ENCODE results near the gene SLC36A1.
"Not testable (repeated sequence)": the region's sequence is repeated elsewhere in the genome, so short reads cannot be mapped to it uniquely, and the experiment has no call there.

SLC36A1 gene

DNA sequence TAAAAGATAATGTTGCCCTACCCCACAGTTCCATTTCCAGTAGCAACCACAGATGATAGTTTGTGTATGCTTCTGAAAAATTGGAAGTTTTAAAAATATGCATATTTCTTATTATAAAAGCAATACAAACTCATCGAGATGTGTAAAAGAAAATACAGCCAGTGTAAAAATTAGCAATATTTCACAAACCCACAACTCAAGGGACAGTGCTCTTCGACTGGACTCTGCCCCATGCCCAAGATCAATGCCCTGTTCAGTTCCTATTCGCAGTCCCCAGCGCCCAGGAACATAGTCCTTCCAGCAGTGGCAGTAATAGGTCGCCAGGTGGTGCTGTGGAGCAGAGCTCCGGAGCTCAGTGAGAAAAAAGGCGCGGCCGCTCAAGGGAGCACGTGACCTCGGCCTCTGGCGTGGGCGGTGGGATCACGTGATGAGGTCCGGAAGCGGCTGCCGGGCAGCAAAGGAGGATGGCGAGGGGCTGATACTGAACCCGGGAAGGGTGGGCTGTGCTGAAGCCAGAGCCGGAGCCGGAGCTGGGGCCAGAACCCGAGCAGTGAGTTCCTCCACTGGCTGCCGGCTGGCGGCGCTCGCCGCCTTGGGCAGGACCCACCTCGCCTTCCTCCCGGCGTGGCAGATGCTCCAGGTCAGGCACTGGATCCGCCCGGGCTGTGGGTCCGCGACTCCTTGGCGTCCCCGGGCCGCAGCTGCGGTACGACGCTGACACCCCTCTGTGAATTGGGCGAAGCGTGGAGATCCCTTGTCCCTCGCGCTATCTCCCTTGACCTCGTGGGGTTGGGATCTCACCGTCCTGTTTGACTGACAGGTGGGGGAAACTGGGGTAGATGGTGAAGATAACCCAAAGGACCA lies at the start of gene SLC36A1:
SLC36A1 (plus strand) TSS at position 430 of the 864 bp plus-strand sequence. CDS start 11,190 bp downstream, outside the sequence.
- peak; percentile 85 to 92 for DNase-seq (ENCODE audit: extremely low read depth in 1 of 2, low read depth in 1 of 2)

DNA sequence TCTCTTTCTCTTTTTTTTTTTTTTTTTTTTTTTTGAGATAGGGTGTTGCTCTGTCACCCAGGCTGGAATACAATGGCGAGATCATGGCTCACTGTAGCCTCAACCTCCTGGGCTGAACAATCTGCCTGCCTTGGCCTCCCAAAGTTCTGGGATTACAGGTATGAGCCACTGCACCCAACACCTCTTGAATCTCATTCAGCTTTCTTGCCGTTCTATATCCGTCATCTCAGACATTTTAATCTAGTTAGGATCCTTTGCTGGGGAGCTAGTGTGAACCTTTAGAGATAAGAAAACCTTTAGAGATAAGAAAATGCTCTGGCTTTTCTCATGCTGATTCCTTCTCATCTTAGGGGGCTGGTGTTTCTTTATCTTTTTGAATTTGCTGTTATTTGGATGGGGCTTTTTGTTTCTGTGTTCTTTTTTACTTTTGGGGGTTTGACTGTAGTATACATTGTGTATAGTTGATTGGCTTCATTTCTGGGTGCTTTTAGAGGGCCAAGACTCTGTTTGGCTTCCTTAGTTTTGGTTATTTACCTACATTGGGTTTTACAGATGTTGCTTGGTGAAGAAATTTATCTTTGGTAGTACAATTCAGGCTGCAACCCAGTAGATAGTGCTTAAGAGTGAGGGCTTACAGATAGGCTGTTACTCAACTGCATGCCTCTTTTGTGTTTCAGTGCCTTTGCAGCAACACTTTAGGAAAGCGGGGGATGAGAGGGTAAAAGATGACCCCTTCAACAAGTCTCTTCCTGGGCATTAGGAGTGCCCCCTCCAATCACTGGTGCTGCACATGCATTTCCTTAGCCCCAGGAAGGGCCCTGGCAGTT lies 41.9 kb upstream of the SLC36A1 start:
- DNase-seq (ENCODE audit: extremely low read depth in 1 of 2, low read depth in 1 of 2): no peak

DNA sequence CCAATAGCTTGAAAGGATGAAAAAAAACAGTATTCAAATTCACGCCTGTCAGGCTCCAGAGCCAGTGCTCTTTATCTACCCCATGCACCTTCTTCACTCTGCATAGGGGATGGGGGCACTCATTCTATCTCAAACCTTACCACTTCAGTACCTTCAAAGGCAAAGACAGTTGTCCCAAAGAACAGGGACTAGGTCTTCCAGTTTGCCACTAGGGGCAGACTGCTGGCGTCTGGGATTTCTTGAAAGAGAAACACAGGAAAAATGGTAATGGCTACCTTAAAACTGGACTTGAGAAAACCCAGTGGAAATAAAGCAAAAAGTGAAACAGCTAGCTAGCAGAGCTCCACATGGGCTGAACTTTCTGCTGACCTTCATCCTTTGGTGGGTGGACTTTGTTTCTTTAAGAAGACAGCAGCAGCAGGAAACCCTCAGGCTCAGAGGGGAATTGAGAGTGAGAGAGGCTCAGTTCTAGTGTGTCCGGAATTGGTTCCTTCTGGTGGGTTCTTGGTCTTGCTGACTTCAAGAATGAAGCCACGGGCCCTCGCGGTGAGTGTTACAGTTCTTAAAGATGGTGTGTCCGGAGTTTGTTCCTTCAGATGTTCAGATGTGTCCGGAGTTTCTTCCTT lies 41.0 kb upstream of the SLC36A1 start:
- DNase-seq (ENCODE audit: extremely low read depth in 1 of 2, low read depth in 1 of 2): no peak

DNA sequence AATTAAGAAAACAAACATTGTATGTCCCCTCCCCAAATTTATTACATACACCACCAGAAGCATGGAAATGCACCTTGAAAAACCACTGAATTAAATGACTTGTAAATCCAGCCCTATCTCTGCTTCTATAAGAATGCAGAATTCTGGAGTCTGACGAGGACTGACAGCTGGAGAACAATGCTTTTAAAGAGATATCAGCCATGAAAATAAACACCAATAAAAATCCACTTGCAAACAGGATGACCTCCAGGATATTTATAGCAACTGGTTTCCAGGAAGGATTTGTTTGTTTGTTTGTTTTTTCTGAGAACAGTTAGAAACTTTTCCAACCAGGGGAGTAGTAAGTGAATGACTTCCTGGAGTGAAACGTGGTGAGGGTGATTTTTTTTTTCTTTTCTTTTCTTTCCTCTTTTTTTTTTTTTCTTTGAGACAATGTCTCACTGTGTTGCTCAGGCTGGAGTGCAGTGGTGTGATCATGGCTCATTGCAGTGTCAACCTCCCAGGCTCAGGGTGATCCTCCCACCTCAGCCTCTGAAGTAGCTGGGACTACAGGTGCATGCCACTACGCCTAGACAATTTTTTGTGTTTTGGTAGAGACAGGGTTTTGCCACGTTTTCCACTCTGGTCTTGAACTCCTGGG lies 38.7 kb upstream of the SLC36A1 start:
- no peak for DNase-seq (ENCODE audit: extremely low read depth in 1 of 2, low read depth in 1 of 2)

DNA sequence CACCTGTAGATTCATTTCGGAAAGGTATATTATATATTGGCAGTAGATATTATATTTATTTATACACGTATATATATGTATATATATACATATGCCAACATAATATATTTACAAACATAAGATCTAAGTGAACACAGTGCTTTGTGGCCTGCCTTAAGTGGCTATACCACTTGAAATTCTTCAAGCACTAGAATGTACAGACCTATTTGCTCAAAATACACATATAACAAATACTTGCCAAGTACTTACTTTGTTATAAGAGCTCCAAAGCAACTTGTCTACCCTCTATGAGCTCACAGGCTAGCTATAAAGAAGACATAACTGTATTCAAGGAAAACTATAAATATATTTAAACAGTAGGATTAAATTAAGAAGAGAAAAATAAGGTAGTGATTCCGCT lies 33.6 kb upstream of the SLC36A1 start:
- DNase-seq (ENCODE audit: extremely low read depth in 1 of 2, low read depth in 1 of 2): no peak

DNA sequence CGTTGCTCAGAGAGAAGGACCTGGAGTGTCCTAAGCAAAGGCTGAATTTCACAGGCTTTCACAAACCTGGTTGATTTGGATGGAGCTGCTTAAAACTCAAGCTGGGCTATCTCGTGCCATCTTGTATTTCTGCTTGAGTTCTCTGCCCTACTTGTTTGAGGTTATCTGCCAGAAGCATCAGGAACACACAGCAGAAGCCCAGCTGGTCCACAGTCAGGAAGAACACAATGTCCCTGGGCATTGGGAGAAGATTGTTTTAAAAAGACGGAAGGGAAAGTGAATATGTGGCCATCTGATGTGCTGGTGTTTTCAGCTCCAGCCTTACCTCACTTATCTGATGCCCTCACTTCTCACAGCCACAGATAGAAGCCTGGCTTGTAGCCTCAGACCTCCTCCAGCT lies 32.9 kb upstream of the SLC36A1 start:
- DNase-seq (ENCODE audit: extremely low read depth in 1 of 2, low read depth in 1 of 2): no peak

DNA sequence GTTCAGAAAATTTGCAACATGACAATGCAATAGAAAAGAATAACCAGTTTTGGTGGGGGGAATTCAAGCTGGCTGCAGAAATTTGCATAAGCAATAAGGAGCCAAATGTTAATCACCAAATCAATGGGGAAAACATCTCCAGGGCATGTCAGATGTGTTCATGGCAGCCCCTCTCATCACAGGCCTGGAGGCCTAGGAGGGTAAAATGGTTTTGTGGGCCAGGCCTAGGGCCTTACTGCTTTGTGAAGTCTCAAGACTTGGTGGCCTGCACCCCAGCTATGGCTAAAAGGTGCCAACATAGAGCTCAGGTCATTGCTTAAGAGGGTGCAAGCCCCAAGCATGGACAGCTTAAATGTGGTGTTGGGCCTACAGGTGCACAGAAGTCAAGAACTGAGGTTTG lies 29.7 kb upstream of the SLC36A1 start:
- DNase-seq (ENCODE audit: extremely low read depth in 1 of 2, low read depth in 1 of 2): no peak

DNA sequence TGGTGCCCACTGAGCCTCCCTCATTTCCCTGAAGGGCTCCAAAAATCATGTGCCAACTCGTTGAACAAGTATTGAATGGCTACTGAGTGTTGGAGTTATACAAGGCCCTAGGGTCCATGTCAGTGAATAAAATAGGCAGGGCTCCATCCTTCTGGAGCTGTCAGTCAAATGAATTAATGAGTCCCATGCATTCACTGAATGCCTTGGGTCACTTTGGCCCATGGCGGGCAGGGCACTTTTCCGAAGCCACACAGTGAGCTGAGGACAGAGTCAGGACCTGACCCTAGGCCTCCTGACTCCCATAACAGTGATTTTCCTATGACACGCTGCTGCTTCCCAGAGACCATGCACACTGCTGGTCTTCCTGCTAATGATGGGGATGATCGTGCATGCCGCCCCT lies 27.3 kb upstream of the SLC36A1 start:
- DNase-seq (ENCODE audit: extremely low read depth in 1 of 2, low read depth in 1 of 2): no peak

DNA sequence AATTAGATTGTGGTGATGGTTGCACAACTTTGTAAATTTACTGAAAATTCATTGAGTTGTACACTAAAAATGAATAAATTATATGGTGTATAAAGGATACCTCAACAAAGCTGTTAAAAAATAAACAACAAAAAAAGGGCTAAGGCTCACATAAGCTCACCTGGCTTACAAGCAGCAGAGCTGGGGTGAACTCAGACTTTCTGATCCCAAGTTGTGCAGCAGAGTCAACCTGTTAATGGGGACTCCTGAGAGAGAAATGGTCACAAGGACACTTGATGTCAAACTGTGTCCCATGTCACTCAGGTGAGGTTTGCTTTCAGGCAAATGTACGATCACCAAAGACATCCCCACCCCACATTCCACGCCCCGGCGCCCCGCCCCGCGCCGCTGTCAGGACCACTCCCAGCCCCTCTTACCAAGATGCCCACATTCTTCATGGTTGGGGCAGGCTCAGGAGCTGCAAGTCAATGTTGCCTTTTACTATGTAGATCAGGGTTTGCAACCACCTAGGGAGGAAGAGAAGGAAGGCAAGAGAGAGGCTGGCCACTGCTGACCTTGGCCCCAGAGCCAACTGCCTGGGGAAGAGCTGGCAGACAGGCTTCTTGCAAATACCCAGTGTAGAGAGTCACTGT lies 22.4 kb upstream of the SLC36A1 start:
- no peak for DNase-seq (ENCODE audit: extremely low read depth in 1 of 2, low read depth in 1 of 2)

DNA sequence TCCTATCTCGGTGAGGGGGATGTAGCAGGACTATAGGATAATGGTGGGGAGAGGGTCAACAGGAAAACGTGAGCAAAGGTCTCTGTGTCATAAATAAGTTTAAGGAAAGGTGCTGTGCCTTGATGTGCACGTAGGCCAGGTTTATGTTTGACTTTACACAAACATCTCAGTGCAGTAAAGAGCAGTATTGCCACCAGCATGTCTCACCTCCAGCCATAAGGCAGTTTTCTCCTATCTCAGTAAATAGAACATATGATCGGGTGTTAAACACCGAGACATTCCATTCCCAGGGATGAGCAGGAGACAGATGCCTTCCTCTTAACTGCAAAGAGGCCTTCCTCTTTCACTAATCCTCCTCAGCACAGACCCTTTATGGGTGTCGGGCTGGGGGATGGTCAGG lies 21.1 kb upstream of the SLC36A1 start:
- DNase-seq (ENCODE audit: extremely low read depth in 1 of 2, low read depth in 1 of 2): not testable (repeated sequence)

DNA sequence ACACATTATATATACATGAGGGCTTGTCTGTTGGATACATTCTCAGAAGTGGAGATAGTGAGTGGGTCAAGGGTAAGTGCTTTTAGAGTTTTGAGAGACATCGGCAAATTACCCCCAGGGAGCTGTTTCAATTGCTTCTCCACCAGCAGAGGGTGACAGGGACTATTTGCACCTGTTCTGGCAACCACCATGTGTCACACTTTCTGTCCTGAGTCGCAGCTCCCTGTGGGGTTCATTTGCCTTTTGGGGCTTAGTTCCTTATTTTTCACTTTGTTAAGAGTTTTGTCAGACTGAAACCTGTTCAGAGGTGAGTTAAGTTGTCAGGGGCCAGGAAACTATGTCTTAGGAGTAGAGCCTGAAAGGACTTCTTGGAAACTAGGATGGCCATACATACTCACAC lies 20.1 kb upstream of the SLC36A1 start:
- DNase-seq (ENCODE audit: extremely low read depth in 1 of 2, low read depth in 1 of 2): peak in 1 of 2 donors; percentile 8

DNA sequence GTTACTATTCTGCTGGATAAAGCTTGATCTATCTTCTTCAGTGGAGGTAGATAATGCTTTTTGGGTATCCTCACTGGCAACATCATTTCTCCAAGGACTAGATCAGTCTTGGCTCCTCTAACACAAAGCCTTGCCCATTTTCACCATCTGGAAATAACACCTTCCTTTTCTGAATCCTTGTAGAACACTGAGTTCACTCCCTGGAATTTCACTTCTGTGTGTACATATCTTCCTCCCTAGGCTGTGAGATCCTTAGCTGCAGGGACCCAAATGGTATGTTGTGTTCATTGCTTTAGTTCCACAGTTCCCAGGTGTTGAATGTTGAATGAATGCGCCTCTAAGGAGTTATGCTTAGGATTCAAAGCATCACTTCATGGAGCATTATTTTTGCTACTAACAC lies 16.7 kb upstream of the SLC36A1 start:
- DNase-seq (ENCODE audit: extremely low read depth in 1 of 2, low read depth in 1 of 2): no peak

DNA sequence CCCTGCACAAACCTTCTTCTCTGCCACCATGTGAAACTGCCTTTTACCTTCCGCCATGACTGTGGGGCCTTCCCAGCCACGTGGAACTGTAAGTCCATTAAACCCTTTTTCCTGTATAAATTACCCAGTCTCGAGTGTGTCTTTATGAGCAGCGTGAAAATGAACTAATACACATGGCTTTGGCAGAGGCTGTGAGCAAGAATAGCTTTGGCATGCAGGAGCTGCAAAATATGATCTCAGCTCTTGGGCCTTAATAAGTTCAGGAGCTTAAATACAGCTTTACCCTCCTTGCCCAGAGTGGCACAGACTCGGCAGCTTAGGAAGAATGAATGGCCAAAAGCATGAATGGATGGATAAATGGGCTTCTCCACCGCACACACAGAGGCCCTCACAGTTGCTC lies 15.7 kb upstream of the SLC36A1 start:
- DNase-seq (ENCODE audit: extremely low read depth in 1 of 2, low read depth in 1 of 2): no peak

DNA sequence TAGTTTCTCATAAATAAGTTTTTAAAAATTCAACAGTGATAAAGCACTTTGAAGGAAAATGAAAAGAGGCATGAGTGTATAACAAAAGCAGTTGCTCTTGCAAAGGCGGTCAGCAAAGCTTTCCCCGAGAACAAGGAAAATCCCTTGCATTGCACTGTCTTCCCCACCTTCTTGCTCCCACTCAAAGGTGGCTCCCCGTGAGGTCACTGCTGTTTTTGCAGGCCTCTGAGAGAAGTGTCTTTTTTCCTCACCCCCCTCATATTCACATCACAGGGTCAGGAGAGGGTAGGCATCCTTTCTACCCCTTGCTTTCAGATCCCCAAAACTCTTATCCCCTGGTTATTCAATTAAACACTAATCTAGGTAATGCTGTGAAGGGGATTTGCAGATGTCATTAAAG lies 15.2 kb upstream of the SLC36A1 start:
- DNase-seq (ENCODE audit: extremely low read depth in 1 of 2, low read depth in 1 of 2): no peak

DNA sequence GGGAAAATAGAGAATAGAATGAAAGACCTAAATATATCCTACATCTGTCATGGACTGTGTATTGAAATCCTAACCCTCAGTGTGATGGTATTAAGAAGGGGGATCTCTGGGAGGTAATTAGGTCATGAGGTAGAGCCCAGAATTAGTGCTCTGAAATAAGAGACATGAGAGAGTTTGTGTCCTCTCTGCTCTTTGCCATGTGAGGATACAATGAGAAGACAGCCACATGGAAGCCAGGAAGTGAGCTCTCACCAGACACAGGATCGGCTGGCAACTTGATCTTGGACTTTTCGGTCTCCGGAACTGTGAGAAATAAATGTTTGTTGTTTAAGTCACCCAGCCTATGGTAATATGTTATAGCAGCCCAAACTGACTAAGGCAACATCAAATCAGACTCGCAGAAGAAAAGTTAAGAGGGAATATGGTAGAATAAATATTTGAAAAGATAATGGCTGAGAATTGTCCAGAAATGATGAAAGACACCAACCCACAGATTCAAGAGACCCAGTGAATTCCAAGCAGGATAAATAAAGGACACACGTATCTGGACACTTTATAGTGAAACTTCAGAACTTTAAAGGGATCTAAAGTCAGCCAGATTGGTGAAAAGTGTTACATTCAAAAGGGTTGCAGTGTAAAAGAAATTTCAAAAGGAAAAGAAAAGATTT lies 12.7 kb upstream of the SLC36A1 start:
- no peak for DNase-seq (ENCODE audit: extremely low read depth in 1 of 2, low read depth in 1 of 2)

DNA sequence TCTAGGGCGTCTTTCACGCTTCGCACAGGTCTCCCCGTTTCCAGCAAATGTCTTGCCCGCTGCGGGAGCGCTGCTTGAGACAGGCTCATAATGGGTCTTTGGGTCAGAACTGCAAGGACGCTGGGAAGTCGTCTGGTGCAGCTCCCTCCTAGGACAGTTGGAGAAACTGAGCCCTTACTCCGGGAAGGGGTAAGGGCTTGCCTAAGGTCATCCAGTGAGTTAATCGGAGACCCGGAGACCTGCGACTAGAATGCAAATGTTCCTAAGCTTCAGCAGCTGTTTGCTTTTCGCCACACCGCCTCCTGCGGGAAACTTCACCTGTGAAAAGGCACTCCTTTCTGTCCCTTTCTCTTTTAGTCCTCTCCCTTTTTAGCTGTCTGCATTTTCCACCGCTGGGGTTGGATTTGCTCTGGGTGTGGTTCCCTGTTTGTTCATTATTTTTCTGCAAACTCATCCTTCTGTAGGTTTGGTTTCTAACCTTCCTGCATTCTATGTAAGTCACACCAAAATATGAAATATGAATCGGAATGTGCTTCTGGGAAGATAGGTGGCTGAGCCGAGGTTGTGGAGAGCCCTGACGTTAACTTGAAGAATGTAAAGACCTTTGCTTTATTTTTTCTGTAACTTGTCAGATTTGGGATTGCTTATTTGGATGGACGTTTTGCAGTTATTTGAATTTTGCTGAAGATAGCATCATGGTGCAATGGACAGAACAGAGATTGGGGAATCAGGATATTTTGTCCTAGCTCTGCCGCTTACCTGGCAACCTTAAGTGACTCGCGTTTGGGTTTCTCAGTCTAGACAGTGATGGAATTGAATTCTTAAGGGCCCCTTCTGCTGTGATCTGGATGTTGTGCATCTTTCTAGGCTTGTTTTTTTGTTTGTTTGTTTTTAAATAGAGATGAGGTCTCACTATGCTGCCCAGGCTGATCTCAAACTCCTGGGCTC lies 909 bp downstream of the SLC36A1 start:
- no peak for DNase-seq (ENCODE audit: extremely low read depth in 1 of 2, low read depth in 1 of 2)

DNA sequence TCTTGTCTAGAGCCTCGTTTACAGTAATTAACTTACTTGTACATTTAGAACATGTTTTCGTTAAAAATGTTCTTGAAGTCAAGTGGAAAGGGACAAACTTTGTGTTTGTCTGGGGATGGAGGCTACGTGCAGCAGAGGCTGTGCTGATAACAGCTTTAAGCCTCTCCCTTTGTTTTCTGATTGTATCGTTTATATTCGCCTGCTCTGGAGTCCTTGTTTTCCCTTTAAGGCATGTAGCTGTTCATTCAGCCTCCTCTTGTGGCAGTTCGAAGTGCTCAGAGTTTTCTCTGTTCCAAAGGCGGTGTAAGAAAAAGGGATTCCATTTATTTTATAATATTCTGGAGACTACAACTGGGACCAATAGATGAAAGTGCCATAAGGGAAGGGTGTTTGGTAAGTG lies 1.9 kb downstream of the SLC36A1 start:
- DNase-seq (ENCODE audit: extremely low read depth in 1 of 2, low read depth in 1 of 2): no peak

DNA sequence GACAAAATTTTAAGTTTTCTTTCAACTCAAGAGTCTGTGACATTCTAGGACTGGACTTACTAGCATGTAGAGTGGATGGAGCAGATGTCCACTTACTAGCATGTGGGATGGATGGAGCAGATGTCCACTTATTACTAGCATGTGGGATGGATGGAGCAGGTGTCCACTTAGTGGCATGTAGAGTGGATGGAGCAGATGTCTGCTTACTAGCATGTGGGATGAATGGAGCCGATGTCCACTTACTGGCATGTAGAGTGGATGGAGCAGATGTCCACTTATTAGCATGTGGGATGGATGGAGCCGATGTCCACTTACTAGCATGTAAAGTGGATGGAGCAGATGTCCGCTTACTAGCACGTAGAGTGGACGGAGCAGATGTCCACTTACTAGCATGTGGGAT lies 2.4 kb downstream of the SLC36A1 start:
- DNase-seq (ENCODE audit: extremely low read depth in 1 of 2, low read depth in 1 of 2): no peak

DNA sequence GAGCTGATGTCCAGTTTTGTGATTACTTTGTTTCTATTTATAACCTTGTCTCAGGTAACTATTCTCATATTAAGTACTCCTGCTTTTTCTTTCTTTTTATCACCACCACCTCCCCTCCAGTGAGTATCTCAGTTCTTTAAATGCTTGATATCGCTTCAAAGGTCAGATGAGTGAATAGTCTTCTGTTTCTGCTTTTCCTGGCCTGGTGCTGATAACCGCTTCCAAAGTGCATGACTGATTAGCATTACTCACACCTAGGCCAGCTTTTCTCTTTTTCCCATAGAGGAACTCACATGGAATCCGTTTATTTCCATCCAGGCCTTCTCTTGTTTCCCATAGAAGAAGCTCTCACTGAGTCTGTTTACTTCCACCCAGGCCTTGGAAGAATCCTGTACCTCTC lies 3.2 kb downstream of the SLC36A1 start:
- no peak for DNase-seq (ENCODE audit: extremely low read depth in 1 of 2, low read depth in 1 of 2)
